Choroid plexus epithelial cell (primary cell): Measurements from ENCODE around the gene GABARAPL2.

ENCODE experiments used
- DNase-seq: peaks from one replicate; pipeline ENCODE4 v3.0.0-alpha.2; 2010; ENCODE audit warnings: low read depth
- H3K4me3 ChIP-seq: 2 replicates; pipeline ENCODE4 v1.5.1; 2011; ENCODE audit warnings: low read depth, mild to moderate bottlenecking, control low read depth, low read length, moderate library complexity
- TF ChIP-seq, protein P1 (sequence below): conservative IDR thresholded peaks from 2 replicates; pipeline ENCODE4 v1.5.1; 2011; ENCODE audit warnings: low read depth, mild to moderate bottlenecking, control low read depth, inconsistent platforms, low read length, moderate library complexity

Gene GABARAPL2

DNA sequence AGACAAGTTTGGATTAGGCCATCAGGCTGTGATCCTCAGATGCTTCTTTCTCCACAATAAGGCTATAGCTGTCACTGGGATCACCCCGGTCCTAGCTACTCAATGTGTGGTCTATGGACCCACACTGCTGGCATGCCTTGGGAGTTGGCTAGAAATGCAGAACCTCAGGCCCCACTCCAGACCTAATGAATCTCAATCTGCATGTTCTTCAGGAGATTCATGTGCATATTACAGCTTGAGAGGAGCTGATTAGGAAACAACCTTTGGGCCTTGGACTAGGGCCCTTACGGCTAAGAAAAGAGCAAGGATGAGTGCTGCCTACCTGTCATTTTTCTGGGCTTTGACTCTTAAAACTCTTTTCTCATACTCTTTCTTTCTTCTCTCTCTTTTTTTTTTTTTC is 49.4 kb downstream of the GABARAPL2 start:
- TF ChIP-seq, protein P1, sequence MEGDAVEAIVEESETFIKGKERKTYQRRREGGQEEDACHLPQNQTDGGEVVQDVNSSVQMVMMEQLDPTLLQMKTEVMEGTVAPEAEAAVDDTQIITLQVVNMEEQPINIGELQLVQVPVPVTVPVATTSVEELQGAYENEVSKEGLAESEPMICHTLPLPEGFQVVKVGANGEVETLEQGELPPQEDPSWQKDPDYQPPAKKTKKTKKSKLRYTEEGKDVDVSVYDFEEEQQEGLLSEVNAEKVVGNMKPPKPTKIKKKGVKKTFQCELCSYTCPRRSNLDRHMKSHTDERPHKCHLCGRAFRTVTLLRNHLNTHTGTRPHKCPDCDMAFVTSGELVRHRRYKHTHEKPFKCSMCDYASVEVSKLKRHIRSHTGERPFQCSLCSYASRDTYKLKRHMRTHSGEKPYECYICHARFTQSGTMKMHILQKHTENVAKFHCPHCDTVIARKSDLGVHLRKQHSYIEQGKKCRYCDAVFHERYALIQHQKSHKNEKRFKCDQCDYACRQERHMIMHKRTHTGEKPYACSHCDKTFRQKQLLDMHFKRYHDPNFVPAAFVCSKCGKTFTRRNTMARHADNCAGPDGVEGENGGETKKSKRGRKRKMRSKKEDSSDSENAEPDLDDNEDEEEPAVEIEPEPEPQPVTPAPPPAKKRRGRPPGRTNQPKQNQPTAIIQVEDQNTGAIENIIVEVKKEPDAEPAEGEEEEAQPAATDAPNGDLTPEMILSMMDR, result no peak
- no peak overlapping the region for H3K4me3 ChIP-seq
- DNase-seq, result no peak

DNA sequence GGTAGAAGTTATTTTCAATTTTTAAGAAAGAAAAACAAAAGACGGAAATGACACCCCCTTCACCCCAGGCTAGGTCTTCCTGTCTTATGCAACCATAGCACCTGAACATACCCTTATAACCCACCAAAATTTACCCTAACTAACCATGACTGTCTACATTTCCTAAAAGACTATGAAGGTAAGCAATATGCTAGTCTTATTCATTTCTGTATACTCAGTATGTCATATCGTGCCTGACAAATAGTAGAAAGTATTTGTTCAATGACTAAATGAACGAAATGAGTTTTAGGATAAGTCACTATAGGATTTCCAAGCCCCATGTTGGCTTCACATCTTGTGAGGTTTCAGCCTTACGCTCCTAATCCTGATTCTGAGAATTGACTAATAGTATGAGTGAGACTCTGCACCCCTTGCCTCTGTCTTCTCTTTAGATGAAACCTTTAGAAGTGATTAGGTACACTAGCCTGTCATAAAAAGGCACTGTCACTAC is 50.4 kb downstream of the GABARAPL2 start:
- TF ChIP-seq, protein P1, result no peak
- DNase-seq, result no peak
- H3K4me3 ChIP-seq, result no peak overlapping the region

DNA sequence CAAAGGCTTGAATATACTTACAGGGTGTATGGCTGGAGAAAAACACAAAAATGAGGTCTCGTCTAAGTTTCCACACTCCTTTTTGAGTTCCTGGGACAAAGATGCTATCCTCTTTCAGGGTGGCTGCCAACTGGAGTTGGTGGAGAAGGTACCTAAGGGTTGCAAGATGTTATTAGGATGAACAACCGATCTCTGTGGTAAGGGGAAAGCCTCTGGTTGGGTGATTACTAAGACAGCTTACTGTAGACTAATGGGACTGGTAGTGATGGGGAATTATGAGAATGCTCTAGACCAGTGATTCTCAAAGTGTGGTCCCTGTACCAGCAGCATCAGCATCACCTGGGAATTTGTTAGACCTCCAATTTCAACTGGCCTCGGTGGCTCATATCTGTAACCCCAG is 50.9 kb downstream of the GABARAPL2 start:
- H3K4me3 ChIP-seq, result no peak overlapping the region
- TF ChIP-seq, protein P1, result no peak
- DNase-seq, result no peak

DNA sequence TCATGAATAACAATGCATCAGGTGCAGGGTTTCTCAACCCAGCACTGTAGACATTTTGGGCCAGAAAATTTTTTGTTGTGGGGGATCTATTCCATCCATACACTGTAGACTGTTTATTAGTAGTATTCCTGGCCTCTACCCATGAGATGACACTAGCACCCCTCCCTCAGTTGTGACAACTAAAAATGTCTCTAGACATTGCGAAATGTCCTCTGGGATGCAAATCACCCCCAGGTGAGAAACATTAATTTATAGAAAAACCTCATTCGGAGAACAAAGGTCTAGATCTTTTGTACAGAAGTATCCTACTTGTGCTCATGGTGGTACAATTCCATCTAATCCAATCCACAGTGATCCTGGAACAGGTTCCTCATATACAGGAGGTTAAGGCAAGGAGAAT is 52.6 kb downstream of the GABARAPL2 start:
- no peak overlapping the region for H3K4me3 ChIP-seq
- TF ChIP-seq, protein P1, result no peak
- no peak for DNase-seq

DNA sequence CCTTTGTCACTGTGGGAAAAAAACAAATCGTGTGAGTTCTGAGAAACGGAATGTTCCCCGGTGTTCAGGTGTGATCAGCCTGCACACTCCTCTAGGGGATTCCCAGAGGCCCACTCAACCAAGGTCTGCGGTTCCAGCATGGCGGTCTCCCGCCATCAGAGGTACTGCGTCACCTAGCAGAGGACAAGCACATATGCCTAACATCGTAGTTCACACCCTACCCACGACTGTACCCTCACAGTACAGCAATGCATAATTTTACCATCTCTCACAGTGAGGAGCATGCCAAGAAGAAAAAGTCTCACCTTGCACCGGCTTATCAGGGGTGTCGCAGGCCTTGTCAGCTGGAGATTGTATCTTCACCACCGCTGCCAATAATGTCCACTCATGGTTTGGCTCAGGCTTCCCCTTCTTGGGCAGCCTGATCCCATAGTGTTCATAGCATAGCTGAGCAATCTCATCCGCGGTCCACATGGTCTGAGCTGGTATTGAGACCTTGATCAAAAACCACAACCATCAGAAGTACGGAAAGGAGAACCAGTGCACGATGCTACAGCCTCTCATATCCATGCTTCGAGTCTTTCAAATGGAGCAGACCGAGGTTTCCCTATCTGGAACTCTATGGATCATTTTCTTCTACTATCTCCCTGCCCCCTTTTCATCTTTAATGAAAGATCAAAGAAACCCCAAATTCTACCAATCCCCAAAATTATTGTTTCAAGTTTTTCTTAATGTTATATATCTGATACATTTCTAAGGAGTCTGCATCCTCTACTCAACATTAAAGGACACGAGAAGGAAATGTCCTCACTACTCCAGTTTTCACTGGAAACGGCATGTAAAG is 54.4 kb downstream of the GABARAPL2 start:
- H3K4me3 ChIP-seq, result no peak overlapping the region
- TF ChIP-seq, protein P1, result no peak
- no peak for DNase-seq

DNA sequence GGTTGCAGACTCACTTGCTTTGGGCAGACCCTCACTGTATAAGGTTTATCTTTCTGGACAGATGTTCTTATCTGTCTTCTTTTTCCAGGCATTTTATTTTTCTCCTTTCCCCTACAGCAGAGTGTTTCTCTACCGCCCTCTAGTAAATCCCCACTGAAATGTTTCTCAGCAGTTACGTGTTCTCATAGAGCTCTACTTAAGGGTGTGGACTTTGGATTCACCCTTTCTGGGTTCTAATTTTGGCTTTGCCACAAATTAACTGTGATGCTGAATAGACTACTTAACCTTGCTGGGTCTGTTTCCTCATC is 54.9 kb downstream of the GABARAPL2 start:
- TF ChIP-seq, protein P1, result peak; percentile 66
- no peak overlapping the region for H3K4me3 ChIP-seq
- peak; percentile 71 for DNase-seq
